NCI-H2107 treated with DMSO at 0.1 percent for 48 hours (cell line): ENCODE measurements around the gene DHPS.
"Not testable (repeated sequence)": the region's sequence is repeated elsewhere in the genome, so short reads cannot be mapped to it uniquely, and the experiment has no call there.

Experiments
- DNase-seq: peaks from one replicate; lab custom pipeline; 2025; ENCODE audit not compliant: unreplicated experiment; lab: John Stamatoyannopoulos, UW

The DHPS gene

DNA sequence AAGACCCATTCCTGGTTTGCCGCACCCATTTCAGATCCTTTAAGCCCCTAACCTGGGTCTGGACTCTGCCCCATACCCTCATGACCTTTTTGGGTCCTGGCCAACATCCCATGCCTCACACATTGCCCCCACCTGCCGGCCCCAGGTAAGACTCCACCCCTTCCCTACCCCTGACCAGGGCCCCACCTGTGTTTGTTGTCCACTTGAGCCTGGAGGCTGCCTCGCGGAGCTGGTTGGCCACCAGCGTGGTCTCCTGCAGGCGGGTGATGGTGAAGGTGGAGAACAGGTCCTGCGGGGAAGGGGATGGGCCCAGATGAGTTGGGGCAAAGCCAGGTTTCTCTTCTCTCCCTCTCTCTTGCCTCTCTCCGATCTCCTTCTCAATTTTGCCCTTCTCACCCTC, 34.6 kb downstream of the DHPS start:
- DNase-seq, result no peak

DNA sequence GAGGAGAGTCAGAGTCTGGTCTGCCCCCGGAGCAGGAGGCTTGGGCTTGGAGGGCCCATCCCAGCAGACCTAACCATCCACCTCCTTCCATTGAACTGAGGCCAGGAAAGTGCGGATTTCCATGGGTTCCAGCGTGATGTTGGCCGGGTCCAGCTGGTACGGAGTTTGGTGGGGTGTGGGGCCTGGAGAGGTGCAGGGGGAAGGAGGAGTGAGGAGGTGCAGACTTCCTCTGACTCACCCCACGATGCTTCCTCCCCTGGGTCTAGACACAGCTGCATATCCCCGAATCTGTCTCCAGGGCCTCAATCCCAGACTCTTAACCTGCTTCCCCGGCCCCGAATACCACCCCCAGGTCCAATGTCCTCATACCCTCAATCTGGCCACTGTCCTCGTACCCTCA, 35.1 kb downstream of the DHPS start:
- no peak for DNase-seq

DNA sequence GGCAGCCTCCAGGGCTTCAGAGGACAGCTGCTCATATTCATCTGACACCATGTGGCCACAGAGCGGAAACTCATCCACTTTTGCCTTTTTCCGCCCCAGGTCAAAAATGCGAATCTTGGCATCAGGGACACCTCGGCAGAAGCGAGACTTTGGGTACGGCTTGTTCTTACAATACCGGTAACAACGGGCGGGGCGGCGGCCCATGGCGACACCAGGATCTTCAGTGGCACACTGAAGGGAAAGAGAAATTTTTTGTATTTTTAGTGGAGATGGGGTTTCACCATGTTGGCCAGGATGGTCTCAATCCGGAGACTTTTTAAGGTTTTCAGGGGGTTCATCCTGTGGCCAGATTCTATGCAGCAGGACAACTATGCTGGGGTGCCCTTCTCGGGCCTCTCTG, 38.0 kb downstream of the DHPS start:
- not testable (repeated sequence) for DNase-seq

DNA sequence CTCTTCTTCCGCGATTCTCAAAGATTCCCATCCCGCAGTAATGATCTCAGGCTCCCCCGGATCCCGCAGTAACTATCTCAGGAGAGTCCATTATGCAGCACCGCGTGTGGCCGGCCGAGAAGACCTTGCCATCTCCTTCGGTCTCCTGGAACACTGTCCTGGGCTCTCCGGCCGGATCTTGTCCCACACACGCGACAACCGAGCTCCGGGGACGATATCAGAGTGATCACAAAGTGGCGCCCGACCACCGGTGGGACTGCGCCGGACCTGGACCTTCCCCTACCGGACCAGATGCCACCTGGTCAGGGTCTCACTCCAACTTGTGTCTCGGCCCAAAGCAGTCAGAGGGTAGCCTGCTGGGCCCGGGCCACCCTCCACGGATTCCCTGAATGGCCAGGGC, 39.2 kb downstream of the DHPS start:
- no peak for DNase-seq

DNA sequence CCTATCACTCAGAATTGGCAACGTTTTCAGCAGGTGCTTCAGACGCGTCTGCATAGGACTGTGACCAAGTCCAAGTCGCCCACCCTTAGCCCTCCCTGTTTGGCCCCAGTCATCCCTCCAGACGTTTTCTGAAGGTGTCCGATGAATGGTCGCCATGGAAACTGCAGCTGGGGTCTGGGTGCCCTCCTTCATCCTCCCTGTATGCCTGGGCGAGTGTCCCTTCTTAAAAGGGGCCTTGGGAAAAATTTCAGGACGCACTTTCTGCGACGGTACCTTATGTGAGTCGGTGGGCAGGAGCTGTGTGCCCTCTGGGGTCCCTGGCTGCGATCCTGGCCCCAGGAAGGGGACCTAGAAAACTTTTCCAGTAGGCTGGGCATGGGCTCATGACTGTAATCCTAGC, 40.2 kb downstream of the DHPS start:
- DNase-seq, result no peak

DNA sequence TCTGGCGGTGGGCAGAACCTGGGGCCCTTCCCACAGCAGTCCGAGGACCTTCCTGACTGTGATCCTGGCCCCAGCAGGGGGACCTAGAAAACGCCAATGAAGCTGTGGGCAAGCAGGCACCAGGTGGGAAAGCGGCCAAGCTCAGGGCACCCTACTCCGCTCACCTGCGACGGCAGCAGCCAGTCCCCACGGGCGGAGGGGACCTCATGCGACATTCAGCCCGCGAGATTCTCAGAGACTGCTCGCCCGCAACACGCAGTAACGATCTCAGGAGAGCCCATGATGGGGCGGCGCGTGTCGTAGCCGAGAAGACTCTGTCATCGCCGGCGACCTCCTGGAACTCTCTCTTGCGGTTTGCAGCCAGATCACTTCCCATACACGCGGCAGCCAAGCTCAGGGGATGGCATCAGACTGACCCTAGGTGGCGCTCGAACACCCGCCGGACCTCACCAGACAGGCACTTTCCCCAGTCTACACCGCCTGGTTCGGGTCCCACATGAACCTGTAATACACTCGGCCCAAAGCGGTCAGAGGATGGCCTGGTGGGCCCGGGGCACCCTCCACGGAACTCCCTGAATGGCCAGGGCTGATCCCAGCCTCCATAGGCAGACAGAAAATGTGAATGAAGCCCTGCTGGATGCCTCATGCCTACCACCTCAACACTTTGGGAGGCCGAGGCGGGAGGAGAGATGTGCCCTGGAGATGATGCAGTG, 41.6 kb downstream of the DHPS start:
- DNase-seq, result peak; percentile 60

DNA sequence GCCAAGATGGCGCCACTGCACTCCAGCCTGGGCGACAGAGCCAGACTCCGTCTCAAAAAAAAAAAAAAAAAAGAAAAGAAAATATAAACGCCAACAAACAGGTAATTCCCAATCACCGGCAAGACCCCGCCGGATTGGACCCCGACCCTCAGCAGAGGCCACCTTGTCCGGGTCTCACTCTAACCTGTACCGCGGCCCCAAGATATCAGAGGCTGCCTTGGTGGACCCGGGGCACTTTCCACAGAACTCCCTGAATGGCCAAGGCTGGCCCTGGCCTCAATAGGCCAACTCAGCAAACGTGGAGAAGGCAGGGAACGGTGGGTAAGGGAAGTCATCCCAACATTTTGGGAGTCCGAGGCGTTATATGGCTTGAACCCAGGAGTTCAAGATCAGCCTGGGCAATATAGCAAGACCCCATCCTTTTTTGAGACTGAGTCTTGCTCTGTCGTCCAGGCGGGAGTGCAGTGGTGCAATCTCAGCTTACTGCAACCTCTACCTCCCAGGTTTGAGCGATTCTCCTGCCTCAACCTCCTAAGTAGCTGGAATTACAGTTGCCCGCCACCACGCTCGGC, 43.0 kb downstream of the DHPS start:
- DNase-seq, result no peak

DNA sequence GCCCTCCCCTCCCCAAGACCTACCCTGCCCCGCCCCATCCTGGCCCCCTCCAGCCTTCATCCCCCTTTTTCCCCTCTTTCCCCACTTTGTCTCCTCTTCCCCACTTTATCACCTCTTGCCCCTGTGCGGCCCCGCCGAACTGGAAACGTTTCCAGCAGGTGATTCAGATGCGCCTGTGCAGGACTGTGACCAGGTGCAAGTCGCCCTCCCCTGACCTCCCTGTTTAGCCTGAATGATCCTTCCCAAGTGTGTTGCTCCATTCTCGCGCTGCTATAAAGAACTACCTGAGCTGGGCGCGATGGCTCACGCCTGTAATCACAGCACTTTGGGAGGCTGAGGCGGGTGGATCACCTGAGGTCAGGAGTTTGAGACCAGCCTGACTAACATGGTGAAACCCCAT, 45.0 kb downstream of the DHPS start:
- DNase-seq, result no peak

DNA sequence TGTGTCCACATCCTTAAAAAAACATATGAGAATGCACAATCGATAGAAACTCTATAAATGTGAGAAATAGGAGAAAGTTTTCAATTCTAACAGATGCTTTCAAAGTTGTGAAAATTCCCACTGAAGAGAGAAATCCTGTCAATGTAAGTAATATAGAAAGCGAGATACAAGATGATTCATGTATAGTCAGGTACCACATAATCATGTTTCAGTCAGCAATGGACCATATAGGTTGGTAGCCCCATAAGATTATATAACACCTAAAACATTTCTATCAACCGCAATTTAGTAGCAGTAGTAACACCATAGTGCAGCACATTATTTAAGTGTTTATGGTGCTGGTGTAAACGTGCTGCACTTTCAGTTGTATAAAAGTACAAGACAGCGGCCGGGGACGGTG, 52.5 kb downstream of the DHPS start:
- no peak for DNase-seq

DNA sequence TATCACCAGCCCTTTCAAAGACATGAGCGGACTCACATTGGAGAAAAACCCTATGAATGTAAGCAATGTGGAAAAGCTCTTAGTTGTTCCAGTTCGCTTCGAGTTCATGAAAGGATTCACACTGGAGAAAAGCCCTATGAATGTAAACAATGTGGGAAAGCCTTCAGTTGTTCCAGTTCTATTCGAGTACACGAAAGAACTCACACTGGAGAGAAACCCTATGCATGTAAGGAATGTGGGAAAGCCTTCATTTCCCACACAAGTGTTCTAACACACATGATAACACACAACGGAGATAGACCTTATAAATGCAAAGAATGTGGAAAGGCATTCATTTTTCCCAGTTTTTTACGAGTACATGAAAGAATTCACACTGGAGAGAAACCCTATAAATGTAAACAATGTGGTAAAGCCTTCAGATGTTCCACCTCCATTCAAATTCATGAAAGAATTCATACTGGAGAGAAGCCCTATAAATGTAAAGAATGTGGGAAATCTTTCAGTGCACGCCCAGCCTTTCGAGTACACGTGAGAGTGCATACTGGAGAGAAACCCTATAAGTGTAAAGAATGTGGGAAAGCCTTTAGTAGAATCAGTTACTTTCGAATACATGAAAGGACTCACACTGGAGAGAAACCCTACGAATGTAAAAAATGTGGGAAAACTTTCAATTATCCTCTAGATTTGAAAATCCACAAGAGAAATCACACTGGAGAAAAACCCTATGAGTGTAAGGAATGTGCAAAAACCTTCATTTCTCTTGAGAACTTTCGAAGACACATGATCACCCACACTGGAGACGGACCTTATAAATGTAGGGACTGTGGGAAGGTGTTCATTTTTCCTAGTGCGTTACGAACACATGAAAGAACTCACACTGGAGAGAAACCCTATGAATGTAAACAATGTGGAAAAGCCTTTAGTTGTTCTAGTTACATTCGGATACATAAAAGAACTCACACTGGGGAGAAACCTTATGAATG, 53.3 kb downstream of the DHPS start:
- no peak for DNase-seq

DNA sequence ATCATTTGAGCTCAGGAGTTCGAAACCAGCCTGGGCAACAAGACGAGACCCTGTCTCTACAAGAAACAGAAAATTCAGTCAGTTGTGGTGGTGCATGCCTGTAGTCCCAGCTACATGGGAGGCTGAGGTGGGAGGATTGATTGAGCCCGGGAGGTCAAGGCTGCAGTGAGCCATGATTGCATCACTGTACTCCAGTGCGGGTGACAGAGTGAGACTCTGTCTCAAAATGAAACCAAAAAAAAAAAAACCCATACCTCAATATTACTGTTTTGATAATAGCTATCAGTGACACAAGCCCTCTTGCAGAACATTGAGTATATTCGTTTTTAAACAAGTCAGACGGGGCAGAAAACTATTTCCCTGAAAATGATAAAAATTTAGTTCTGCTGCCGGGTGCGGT, 54.7 kb downstream of the DHPS start:
- DNase-seq, result no peak
